Measurements from ENCODE around the gene ARL4D.

Gene ARL4D

GRCh38 chr17:43431714-43432523 lies 33.1 kb downstream of the ARL4D start:
- H3K4me3 ChIP-seq (ENCODE audit: low read depth, low read length) = no peak overlapping the region
- in situ Hi-C loops (cut with HindIII; ENCODE audit: low sequenced_read_pairs) = no loop called here
- DNase-seq (ENCODE audit: low read depth) = no peak
- TF ChIP-seq CTCF (IDR thresholded peaks at IDR 0.05; ENCODE audit: low read depth, low read length, missing control alignments) = no peak

GRCh38 chr17:43434902-43435319 lies 36.1 kb downstream of the ARL4D start:
- TF ChIP-seq CTCF (IDR thresholded peaks at IDR 0.05; ENCODE audit: low read depth, low read length, missing control alignments) = no peak

GRCh38 chr17:43437756-43438155 lies 39.0 kb downstream of the ARL4D start:
- TF ChIP-seq CTCF (IDR thresholded peaks at IDR 0.05; ENCODE audit: low read depth, low read length, missing control alignments) = no peak
- in situ Hi-C loops (cut with HindIII; ENCODE audit: low sequenced_read_pairs) = loop anchor here (5.0 kb wide), 1 partner anchor 70 kb away; no protein-coding TSS in a partner anchor
- H3K4me3 ChIP-seq (ENCODE audit: low read depth, low read length) = no peak overlapping the region
- no peak for DNase-seq (ENCODE audit: low read depth)

More at GRCh38 chr17:43434902-43435319, 36.1 kb downstream of the ARL4D start:
- in situ Hi-C loops (cut with HindIII; ENCODE audit: low sequenced_read_pairs) = loop anchor here (5.0 kb wide), 1 partner anchor 72 kb away; no protein-coding TSS in a partner anchor
- H3K4me3 ChIP-seq (ENCODE audit: low read depth, low read length) = no peak overlapping the region
- DNase-seq (ENCODE audit: low read depth) = peak; percentile 96

GRCh38 chr17:43438626-43439025 lies 39.8 kb downstream of the ARL4D start:
- no peak overlapping the region for H3K4me3 ChIP-seq (ENCODE audit: low read depth, low read length)
- no peak for TF ChIP-seq CTCF (IDR thresholded peaks at IDR 0.05; ENCODE audit: low read depth, low read length, missing control alignments)
- DNase-seq (ENCODE audit: low read depth) = no peak
- in situ Hi-C loops (cut with HindIII; ENCODE audit: low sequenced_read_pairs) = loop anchor here (5.0 kb wide), 1 partner anchor 69 kb away; no protein-coding TSS in a partner anchor

- H3K4me3 ChIP-seq (ENCODE audit: low read depth, low read length) = no peak overlapping the region
- peak; percentile 28 for DNase-seq (ENCODE audit: low read depth)
- in situ Hi-C loops (cut with HindIII; ENCODE audit: low sequenced_read_pairs) = loop anchor here (5.0 kb wide), 1 partner anchor 68 kb away; no protein-coding TSS in a partner anchor
- TF ChIP-seq CTCF (IDR thresholded peaks at IDR 0.05; ENCODE audit: low read depth, low read length, missing control alignments) = no peak
These were observed 40.2 kb downstream of the ARL4D start for GRCh38 chr17:43439041-43439440.

- in situ Hi-C loops (cut with HindIII; ENCODE audit: low sequenced_read_pairs) = no loop called here
- no peak for TF ChIP-seq CTCF (IDR thresholded peaks at IDR 0.05; ENCODE audit: low read depth, low read length, missing control alignments)
- no peak overlapping the region for H3K4me3 ChIP-seq (ENCODE audit: low read depth, low read length)
- peak; percentile 26 for DNase-seq (ENCODE audit: low read depth)
These were observed 43.9 kb downstream of the ARL4D start for GRCh38 chr17:43442711-43443110.
